ENCODE data around the gene APOB.

GRCh38 chr2:20992201-20992711, 51.6 kb downstream of the APOB start:
- TF ChIP-seq CTCF (IDR thresholded peaks at IDR 0.05 in 2 of 3, conservative IDR thresholded peaks at IDR 0.05 in 1 of 3; ENCODE audit: control insufficient read depth in 2 of 3, extremely low read depth in 1 of 3, insufficient read depth in 1 of 3, low read depth in 3 of 3, low read length in 3 of 3) (no peak), KDM1A (IDR thresholded peaks at IDR 0.05; ENCODE audit: borderline replicate concordance) (no peak), NRF1 (conservative IDR thresholded peaks at IDR 0.05; ENCODE audit: low read depth, low read length) (no peak), SMC3 (IDR thresholded peaks at IDR 0.05; ENCODE audit: borderline replicate concordance, low read length) (no peak), POLR2AphosphoS2 (IDR thresholded peaks at IDR 0.05; ENCODE audit: low read depth, low read length) (no peak), MEF2A (IDR thresholded peaks at IDR 0.05; ENCODE audit: insufficient read depth, low read depth, low read length) (no peak), POLR2AphosphoS5 (IDR thresholded peaks at IDR 0.05; ENCODE audit: low read length) (no peak), EP300 (IDR thresholded peaks at IDR 0.05; ENCODE audit: borderline replicate concordance in 1 of 2, control insufficient read depth in 1 of 2, low read depth in 2 of 2, low read length in 2 of 2) (no peak)
